Jurkat, Clone E6-1 (cell line): ENCODE measurements around the gene NYNRIN.
A peak's percentile ranks its signal among the peaks of the same experiment; 100 is the strongest.
"Not testable (repeated sequence)": the region's sequence is repeated elsewhere in the genome, so short reads cannot be mapped to it uniquely, and the experiment has no call there.

ENCODE experiments used
- DNase-seq: peaks from one replicate; pipeline ENCODE4 v3.0.0-alpha.2; 2011; ENCODE audit warnings: low read depth, low spot score
- H3K4me3 ChIP-seq: 2 replicates; pipeline ENCODE4 v1.5.1; 2011; ENCODE audit warnings: mild to moderate bottlenecking, low read length, control low read depth, moderate library complexity

The NYNRIN gene

DNA sequence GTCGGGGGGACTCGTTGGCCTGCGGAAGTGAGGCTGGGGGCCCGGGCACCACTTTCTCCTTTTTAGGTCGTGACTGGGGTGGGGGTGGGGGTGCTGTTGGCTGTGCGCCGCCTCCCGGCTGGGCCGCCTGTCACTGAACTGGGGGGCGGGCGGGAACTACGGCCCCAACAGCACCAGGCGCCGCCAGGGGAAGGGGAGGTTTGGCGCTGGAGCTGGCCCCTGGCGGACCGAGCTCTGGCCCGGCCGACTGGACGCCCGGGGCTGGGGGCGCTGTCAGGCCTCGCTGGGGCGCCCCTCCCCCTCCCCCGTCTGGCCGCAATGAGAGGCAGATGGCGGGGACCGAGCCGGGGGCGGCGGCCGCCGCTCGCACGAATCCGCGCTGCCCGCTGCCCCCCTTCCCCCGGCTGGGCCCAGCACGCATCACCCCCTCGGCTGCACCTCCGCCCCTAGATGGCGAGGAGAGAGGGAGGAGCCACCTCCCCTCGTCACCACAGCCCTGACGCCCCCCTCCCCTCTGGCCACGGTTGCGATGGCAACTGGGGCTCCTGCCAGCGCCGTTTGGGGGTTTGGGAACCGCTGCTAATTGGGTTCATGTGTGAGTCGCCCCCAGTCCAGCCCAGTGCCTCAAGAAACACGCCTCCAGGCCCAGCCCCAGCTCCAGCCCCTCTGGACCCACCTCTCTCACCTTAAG, 30.1 kb upstream of the NYNRIN start:
- peak overlapping the region; percentile 59 for H3K4me3 ChIP-seq
- DNase-seq: peak; percentile 38

DNA sequence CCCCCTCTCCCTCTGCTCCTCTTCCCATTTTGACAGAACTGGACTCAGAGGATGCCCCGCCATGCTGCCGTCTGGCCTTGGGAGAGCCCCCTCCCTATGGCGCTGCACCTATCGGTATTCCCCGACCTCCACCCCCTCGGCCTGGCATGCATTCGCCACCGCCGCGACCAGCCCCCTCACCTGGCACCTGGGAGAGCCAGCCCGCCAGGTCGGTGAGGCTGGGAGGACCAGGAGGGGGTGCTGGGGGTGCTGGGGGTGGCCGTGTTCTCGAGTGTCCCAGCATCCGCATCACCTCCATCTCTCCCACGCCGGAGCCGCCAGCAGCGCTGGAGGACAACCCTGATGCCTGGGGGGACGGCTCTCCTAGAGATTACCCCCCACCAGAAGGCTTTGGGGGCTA, 29.3 kb upstream of the NYNRIN start:
- H3K4me3 ChIP-seq: no peak overlapping the region
- DNase-seq: no peak

DNA sequence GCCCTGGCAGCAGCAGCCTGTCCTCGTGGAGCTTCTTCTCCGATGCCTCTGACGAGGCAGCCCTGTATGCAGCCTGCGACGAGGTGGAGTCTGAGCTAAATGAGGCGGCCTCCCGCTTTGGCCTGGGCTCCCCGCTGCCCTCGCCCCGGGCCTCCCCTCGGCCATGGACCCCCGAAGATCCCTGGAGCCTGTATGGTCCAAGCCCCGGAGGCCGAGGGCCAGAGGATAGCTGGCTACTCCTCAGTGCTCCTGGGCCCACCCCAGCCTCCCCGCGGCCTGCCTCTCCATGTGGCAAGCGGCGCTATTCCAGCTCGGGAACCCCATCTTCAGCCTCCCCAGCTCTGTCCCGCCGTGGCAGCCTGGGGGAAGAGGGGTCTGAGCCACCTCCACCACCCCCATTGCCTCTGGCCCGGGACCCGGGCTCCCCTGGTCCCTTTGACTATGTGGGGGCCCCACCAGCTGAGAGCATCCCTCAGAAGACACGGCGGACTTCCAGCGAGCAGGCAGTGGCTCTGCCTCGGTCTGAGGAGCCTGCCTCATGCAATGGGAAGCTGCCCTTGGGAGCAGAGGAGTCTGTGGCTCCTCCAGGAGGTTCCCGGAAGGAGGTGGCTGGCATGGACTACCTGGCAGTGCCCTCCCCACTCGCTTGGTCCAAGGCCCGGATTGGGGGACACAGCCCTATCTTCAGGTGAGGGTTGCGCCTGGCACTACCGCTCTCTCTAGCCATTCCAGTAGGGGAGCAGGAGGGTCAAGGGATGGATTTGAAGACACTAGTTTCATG, 28.7 kb upstream of the NYNRIN start:
- no peak overlapping the region for H3K4me3 ChIP-seq
- DNase-seq: no peak

DNA sequence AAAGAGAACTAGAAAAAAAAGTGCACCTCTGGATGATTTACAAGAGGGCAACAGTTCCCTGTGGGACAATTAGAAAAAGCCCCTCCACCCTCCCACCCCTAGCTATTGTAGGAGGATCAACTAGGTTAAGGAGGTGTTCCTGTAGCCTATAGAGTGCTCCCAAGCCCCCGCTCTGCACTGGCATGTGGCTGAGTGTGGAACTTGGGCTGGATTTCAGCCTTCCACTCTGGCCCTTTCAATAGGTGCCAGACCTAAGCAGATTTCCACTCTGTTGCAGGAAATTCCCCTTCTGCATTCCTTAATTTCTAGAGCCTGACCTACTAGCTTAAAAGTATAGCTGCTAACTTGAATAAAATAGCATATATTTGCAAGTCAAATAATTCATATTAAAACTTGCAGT, 28.1 kb upstream of the NYNRIN start:
- H3K4me3 ChIP-seq: no peak overlapping the region
- no peak for DNase-seq

DNA sequence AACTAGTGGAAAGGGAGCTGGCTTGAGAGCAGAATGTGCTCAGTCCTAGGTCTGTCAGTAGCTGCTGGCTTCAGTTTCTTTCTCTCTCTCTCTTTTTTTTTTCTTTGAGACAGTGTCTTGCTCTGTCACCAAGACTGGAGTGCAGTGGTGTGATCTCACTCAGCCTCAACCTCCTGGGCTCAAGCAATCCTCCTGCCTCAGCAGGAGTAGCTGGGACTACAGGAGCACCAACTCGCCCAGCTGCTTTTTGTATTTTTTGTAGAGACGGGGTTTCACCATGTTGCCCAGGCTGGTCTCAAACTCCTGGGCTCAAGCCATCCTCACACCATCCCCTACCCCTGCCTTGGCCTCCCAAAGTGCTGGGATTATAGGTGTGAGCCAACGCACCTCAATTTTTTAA, 27.2 kb upstream of the NYNRIN start:
- H3K4me3 ChIP-seq, DNase-seq: not testable (repeated sequence)

DNA sequence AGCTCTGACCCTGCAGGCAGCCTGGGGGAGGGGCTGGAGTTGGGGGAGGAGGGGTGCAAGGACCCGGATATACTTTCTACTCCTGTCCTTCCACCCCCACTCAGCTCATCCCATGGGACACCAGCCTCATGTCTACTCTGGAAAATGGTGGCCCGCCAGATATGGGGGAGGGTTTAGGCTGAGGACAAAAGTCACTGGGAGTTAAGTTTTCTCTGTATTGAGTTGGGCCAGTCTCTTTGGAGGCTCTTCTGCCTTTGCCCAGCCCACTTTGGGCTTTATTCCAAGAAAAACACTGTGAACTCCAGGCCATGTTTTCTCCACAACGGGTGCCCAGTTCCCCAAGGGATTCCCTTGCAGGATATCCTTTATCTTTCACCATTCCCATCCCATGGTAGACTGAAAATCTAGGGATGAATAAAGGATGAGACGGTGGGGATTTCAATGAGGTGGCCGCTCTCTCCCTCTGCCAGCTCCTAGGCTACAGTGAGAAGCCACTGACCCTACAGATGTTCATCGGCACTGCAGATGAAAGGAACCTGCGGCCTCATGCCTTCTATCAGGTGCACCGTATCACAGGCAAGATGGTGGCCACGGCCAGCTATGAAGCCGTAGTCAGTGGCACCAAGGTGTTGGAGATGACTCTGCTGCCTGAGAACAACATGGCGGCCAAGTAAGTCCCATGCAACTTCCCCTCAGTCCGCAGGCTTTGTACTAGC, 25.9 kb upstream of the NYNRIN start:
- no peak for DNase-seq
- H3K4me3 ChIP-seq: no peak overlapping the region

DNA sequence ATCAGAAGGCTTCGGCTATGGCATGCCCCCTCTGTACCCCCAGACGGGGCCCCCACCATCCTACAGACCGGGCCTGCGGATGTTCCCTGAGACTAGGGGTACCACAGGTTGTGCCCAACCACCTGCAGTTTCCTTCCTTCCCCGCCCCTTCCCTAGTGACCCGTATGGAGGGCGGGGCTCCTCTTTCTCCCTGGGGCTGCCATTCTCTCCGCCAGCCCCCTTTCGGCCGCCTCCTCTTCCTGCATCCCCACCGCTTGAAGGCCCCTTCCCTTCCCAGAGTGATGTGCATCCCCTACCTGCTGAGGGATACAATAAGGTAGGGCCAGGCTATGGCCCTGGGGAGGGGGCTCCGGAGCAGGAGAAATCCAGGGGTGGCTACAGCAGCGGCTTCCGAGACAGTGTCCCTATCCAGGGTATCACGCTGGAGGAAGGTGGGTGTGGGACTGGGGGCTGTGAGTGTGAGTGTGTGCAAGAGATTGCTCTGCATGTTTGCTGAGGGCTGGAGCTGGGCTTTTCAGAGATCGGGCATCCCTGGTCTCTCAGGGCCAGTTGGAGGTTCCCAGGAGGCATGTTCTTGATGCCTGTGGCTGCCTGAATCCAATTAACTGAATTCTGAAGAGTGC, 22.2 kb upstream of the NYNRIN start:
- DNase-seq: no peak
- H3K4me3 ChIP-seq: no peak overlapping the region

DNA sequence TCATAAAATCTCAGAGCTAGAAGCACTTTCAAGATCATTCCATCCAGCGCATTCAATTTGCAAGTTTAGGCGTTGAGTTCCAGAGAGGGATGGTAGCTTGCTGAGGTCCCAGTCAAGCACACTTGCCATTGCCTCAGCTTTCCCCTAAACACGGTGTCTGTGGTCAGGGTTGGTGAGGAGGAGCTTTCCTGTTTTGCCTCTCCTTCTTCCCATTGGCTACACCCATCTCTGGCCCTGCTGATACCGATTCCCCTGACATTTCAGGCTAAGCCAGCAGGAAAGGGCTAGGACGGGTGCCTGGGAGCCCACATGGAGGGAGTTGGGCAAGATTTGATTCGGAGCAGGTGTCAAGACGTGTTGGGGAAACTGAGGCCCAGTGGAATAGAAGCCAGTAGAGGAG, 21.7 kb upstream of the NYNRIN start:
- no peak overlapping the region for H3K4me3 ChIP-seq
- DNase-seq: no peak

DNA sequence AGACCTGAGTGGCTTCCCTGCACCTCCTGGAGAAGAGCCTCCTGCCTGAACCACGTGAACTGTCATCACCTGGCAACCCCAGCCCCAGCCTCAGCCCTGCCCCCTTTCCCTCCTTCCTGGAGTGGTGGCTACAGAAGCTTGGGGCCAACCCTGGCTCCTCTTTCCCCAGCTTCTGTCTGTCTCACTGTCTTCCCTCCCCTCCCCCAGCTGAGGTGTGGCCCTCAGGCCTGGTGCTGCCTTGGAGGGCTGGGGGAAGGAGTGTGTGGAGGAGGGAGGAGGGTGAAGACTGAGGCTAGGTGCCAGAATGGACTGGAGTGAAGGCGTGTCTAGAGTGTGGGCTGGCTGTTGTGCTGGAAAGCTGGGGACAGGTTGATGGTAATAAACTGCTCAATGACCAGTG, 21.1 kb upstream of the NYNRIN start:
- DNase-seq: no peak
- H3K4me3 ChIP-seq: no peak overlapping the region

DNA sequence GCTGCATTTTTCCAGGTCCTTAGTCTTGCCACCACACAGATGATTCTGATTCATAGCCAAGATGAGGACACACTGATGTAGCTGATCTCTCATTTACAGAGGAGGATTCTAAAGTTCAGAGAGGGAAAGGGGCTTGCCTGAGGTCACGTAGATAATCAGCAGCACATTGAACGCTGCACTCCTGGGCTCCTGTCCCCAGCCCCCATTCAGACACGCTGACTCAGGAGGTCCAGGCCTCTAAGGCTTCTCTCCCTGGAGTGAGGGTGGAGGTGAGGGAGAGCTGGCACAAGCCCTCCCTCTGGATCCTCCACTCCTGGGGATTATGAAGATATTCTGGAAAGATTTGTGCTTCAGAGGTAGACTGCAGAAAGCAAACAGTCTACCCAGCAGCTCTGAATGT, 20.5 kb upstream of the NYNRIN start:
- DNase-seq: no peak

DNA sequence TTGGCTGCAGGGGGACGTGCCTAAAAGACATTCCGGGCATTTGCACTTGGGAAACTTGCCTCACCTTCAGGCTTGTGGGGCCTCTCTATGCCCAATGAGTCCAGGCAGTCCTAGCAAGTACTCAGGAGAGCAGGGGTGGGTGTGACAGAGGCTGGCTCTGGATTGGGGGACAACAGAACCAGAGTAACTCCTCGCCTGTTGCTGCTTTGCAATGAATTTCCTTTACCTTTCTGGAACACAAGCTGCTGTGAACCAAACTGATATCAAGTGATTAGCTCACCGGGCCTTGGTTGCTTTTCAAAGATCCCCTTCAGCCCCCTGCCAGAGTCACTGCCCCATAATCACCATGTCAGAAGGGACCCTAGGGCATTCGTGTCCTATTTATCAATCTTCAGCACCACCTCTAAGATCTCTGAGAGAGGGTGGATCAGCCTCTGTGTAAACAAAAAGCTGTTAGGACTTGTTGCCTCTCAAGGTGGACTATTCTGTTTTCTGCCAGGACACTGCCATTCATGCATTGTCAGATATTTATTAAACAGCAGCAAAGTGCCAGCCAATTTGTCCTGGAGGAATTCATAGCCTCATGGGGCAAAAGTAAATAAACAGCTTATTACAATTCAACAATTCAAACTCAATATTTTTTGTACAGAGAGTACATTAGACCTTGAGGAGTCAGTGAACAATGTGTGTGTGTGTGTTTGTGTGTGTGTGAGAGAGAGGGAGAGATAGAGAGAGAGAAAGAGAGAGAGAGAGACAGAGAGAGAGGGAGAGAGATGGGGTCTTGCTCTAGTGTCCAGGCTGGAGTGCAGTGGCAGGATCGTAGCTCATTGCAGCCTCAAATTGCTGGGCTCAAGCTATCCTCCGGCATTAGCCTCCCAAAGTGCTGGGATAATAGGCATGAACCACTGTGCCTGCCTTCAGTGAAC, 19.6 kb upstream of the NYNRIN start:
- no peak overlapping the region for H3K4me3 ChIP-seq
- no peak for DNase-seq

More for the DNA sequence above, 20.5 kb upstream of the NYNRIN start:
- no peak overlapping the region for H3K4me3 ChIP-seq

DNA sequence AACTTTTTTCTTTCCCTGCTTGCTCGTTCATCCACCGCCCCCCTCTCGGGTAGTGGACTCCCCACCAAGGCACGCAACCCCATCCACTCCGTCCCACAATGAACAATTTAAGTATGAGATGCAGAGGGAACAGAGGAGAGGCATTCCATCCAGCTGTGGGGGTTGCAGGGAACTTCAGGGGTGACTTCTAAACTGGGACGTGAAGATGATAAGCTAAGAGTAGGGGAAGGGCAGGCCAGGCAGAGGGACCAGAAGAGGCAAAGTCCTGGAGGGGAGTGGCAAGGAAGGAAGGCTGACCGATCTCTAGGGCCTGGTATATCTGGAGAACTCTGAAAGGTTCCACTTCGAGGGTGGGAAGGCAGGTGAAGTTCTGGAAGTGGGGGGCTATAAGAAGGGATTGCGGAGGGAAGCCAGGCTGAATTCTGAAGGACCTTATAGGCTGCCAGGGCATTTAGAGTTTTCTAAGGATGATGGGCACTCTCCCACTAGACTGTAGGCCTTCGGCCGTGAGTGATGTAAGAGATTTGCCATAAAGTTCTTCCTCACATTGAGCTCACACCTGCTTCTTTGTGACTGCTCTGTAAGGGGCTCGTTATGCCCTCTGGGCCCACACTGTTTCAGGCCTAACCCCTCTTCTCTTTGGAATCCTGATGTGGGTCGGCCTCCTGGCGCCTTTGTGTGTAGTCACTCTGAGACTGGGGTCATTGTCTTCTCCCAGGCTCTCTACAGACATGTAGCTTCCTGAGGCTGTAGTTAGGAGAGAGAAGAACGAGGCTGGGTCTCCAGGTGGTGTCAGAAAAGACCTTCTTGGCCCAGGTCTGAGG, 18.7 kb upstream of the NYNRIN start:
- DNase-seq: no peak
- H3K4me3 ChIP-seq: no peak overlapping the region

DNA sequence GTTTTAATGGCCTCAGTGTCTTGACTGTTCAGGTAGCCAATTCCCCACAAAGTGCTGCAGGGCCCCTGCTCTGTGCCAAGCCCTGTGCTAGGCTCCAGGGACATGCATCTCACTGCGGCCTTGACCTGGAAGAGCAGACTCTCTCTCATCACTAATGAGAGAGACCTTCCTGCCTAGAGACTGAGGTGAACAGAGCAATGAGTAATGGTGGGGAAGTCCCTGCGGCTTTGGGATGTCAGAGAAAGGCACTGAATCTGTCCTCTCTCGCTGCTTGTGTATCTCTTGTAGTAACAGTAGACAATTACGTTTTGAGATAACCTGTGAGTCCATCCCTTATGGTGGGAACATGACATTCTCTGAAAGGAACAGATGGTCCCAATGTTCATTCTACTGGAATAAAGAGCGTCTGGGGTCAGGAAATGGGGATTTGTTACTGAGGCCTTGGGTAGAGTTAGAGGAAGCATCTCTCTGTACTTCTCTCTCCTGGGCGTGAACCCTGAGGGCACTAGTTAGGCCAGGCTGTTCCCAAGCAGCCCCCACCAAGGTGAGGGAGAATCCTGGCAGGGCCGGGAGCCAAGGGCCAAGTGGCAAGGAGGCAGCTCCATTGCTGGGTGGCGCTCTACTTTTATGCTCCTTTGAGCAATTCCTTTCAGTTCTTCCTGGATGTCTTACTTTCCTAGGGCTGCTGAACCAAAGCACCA, 17.3 kb upstream of the NYNRIN start:
- no peak for DNase-seq
- H3K4me3 ChIP-seq: no peak overlapping the region

DNA sequence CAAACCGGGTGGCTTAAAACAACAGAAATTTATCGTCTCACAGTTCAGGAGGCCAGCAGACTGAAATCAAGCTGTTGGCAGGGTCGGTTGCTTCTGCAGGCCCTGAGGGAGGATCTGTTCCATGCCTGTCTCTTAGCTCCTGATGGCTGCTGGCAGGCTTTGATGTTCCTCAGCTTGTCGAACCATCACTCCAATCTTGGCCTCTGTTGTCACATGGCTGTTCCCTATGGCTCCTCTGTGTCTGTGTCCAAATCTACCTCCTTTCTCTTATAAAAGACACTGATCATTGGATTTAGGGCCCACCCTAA, 16.8 kb upstream of the NYNRIN start:
- no peak for DNase-seq
- H3K4me3 ChIP-seq: no peak overlapping the region

DNA sequence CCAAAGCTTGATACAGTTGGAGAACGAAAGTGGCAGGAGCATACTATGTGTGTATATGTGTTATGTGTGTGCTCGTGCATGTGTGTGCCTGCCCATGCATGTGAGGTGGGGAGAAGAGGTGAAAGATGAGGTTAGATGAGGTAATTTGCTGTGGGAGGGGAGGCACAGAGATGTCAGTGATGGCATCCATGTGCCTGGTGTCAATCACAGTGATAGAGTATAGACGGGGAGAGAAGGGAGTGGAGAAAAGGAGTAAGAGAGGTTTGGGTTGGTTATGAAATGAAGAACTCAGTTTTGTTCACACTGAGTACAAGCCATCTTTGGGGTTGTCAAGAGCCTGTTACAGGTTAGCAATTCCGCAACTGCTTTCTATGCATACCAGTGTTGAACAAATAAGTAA, 14.6 kb upstream of the NYNRIN start:
- DNase-seq: no peak
- H3K4me3 ChIP-seq: no peak overlapping the region

DNA sequence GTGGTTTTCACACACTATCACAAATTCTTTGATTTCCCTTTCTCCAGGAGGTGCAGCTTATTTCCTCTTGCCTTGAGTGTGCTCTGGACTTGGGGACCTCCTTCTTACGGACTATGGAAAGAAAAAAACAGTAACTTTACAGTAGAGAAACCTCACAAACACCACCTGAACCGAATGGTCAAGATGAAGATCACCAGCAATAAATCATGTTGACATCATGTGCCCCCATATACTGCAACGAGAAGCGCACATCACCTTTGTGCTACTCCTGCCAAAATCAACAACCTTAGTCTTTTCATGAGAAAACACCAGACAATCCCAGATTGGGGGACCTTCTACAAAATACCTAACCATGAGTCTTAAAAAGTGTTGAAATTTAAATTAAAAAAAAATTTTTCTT, 13.3 kb upstream of the NYNRIN start:
- H3K4me3 ChIP-seq: no peak overlapping the region
- DNase-seq: no peak

DNA sequence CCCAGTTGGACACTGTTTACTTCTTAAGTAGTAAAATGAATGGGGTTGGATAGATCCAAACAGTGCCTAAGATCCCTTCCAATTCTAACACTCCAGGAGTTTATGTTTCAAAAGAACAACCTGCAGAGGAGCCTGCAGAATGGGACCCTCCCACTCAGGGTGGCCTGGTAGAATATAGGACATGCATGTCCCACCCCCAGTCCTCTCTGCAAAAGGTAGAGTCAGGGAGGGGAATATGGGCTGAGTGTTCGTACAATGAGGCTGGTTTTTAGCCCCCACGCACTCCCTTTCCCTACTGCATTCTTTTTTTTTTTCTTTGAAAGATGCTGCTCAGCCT, 11.8 kb upstream of the NYNRIN start:
- DNase-seq: no peak

DNA sequence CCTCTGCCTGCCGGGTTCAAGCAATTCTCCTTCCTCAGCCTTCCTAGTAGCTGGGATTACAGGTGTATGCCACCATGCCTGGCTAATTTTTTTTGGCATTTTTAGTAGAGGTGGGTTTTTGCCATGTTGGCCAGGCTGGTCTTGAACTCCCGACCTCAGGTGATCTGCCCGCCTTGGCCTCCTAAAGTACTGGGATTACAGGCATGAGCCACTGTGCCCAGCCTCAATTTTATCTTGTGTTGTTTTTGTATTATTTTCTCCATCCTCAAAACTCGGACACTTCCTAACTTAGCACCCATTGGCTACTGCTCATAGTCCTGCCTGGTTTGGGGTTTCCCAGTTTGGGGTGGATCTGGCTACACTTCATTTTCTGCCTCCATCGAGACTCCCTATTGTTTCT, 11.2 kb upstream of the NYNRIN start:
- not testable (repeated sequence) for DNase-seq, H3K4me3 ChIP-seq

More for the DNA sequence above, 11.8 kb upstream of the NYNRIN start:
- H3K4me3 ChIP-seq: no peak overlapping the region
